MM.1S (cell line): ENCODE measurements around the gene MYO5C.

ENCODE experiments used
- CTCF ChIP-seq: fragments of 300-600 bp; sonication (generic); IDR thresholded peaks from 2 replicates; pipeline ENCODE4 v1.5.1; 2016; ENCODE audit warnings: antibody characterized with exemption, low read length, mixed read lengths
- EZH2 ChIP-seq: fragments of 300-600 bp; sonication (generic); optimal IDR thresholded peaks from 2 replicates; pipeline ENCODE3; 2017; ENCODE audit warnings: low read depth, mild to moderate bottlenecking, antibody characterized with exemption, low read length, mixed read lengths
- EZH2phosphoT487 ChIP-seq: fragments of 300-600 bp; sonication (generic); IDR thresholded peaks from 2 replicates; pipeline ENCODE4 v1.6.1; 2018; ENCODE audit warnings: antibody characterized with exemption, low read length

DNA sequence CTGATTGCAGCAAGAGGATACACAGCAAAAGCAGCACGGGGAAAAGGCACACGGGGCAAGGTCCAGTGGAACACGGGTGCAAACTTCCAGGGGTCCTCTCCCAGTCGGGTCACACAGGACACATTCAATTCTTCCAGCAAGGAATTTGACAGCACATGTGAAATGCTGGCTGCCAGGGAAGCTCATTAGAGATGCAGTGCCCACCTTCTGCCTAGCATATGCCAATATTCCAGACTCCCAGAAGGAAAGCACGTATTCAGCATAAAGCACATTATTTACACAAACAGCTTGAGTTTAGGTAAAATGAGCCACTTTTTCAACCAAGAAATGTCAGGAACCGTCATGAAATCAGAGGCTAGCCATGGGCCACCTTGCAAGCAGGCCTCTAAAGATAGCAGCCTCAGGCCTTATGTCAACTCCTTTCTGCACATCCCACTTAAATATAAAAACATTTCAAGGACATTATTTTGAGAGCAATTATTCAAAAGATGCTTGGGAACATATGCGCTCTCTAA is 19.3 kb downstream of the MYO5C start:
- TF ChIP-seq CTCF, result no peak
- TF ChIP-seq EZH2phosphoT487, result no peak
- no peak for TF ChIP-seq EZH2
